ENCODE measurements around the gene BTF3.

- TF ChIP-seq CTCF (IDR thresholded peaks at IDR 0.05; ENCODE audit: control extremely low read depth in 1 of 3, insufficient read depth in 1 of 3, low read depth in 1 of 3, low read length in 3 of 3) (no peak), POLR2A (IDR thresholded peaks at IDR 0.05; ENCODE audit: control extremely low read depth in 1 of 2, low read depth in 2 of 2, low read length in 2 of 2) (no peak), RBBP5 (IDR thresholded peaks at IDR 0.05; ENCODE audit: borderline replicate concordance, low read depth, low read length) (no peak), TAF1 (IDR thresholded peaks at IDR 0.05; ENCODE audit: low read depth, low read length) (no peak), EZH2 (IDR thresholded peaks at IDR 0.05; ENCODE audit: low read depth, low read length, severe bottlenecking) (no peak), EP300 (IDR thresholded peaks at IDR 0.05; ENCODE audit: borderline replicate concordance in 1 of 2, low read depth in 2 of 2, low read length in 2 of 2) (no peak), ZNF274 (IDR thresholded peaks at IDR 0.05; ENCODE audit: borderline replicate concordance, extremely low read depth, low read length) (no peak), RAD21 (IDR thresholded peaks at IDR 0.05 in 1 of 2, conservative IDR thresholded peaks at IDR 0.05 in 1 of 2; ENCODE audit: low read depth in 2 of 2, low read length in 2 of 2) (no peak), KDM1A (IDR thresholded peaks at IDR 0.05; ENCODE audit: borderline replicate concordance, low read length) (no peak), CBX5 (IDR thresholded peaks at IDR 0.05; ENCODE audit: low read depth, low read length) (no peak), CHD7 (IDR thresholded peaks at IDR 0.05; ENCODE audit: insufficient replicate concordance, low read length) (no peak), SUZ12 (IDR thresholded peaks at IDR 0.05; ENCODE audit: low read length) (no peak), RXRA (IDR thresholded peaks at IDR 0.05; ENCODE audit: insufficient read depth, low read depth, low read length) (no peak)
- TF ChIP-seq, protein P1, sequence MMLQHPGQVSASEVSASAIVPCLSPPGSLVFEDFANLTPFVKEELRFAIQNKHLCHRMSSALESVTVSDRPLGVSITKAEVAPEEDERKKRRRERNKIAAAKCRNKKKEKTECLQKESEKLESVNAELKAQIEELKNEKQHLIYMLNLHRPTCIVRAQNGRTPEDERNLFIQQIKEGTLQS (IDR thresholded peaks at IDR 0.05; ENCODE audit: insufficient read depth, low read depth, low read length) = no peak
Observed at GRCh38 chr5:73480500-73480899, 17.7 kb upstream of the BTF3 start.
